ENCODE results near the gene SHISA4.

The SHISA4 gene

DNA sequence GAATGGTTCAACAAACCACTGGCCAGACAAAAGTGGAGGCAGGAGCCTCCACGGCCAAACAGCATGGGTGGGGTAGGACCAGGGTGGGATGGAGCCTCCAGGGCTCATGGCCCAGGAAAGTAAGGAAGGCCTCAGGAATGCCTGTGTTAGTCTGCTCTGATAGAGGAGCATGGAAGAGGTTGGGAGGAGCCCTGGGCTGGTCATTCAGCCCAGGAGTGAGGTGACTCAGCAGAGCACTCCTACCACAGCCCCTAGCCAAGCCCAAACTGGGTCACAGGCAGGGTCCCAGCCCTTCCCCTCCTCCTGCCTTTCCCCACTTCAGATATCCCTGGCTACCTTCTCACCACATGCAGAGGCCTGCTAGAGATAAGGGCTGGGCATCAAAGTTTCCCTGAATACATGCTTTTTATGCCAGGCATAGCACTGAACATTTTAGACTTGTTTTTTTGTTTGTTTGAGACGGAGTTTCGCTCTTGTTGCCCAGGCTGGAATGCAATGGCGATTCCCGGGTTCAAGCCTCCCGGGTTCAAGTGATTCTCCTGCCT lies 3.1 kb upstream of the SHISA4 start:
- Mint-ChIP-seq H3K27ac (ENCODE audit: low read depth) (no peak overlapping the region), H3K4me3 (no peak overlapping the region), H3K36me3 (ENCODE audit: insufficient read depth) (peaks cover 2% of the 10 kb centered on the region), H3K9me3 (no peaks in the 10 kb centered on the region), H3K27me3 (peaks cover 38% of the 10 kb centered on the region), H3K4me1 (peaks cover 6% of the 10 kb centered on the region)
- DNase-seq (ENCODE audit: low spot score in 2 of 2) (no peak), ATAC-seq (replicated peaks; ENCODE audit: extremely low read depth, poor library complexity, severe bottlenecking) (no peak)

- Mint-ChIP-seq H3K36me3 (ENCODE audit: insufficient read depth) (peaks cover 2% of the 10 kb centered on the region), H3K4me3 (no peak overlapping the region), H3K27ac (ENCODE audit: low read depth) (no peak overlapping the region), H3K9me3 (no peaks in the 10 kb centered on the region), H3K4me1 (peaks cover 6% of the 10 kb centered on the region), H3K27me3 (peaks cover 45% of the 10 kb centered on the region)
- DNase-seq (ENCODE audit: low spot score in 2 of 2): no peak
- no peak for ATAC-seq (replicated peaks; ENCODE audit: extremely low read depth, poor library complexity, severe bottlenecking)
Measured at GRCh38 chr1:201886103-201886885, 2.4 kb upstream of the SHISA4 start.

GRCh38 chr1:201887116-201887866 lies 1.4 kb upstream of the SHISA4 start:
- DNase-seq (ENCODE audit: low spot score in 2 of 2) (no peak), ATAC-seq (replicated peaks; ENCODE audit: extremely low read depth, poor library complexity, severe bottlenecking) (no peak)
- H3K36me3 Mint-ChIP-seq (ENCODE audit: insufficient read depth): peaks cover 2% of the 10 kb centered on the region
- peaks cover 55% of the 10 kb centered on the region for H3K27me3 Mint-ChIP-seq
- peak overlapping the region; percentile 11 for H3K27ac Mint-ChIP-seq (ENCODE audit: low read depth)
- no peak overlapping the region for H3K4me3 Mint-ChIP-seq
- peaks cover 6% of the 10 kb centered on the region for H3K4me1 Mint-ChIP-seq
- H3K9me3 Mint-ChIP-seq: no peaks in the 10 kb centered on the region

DNA sequence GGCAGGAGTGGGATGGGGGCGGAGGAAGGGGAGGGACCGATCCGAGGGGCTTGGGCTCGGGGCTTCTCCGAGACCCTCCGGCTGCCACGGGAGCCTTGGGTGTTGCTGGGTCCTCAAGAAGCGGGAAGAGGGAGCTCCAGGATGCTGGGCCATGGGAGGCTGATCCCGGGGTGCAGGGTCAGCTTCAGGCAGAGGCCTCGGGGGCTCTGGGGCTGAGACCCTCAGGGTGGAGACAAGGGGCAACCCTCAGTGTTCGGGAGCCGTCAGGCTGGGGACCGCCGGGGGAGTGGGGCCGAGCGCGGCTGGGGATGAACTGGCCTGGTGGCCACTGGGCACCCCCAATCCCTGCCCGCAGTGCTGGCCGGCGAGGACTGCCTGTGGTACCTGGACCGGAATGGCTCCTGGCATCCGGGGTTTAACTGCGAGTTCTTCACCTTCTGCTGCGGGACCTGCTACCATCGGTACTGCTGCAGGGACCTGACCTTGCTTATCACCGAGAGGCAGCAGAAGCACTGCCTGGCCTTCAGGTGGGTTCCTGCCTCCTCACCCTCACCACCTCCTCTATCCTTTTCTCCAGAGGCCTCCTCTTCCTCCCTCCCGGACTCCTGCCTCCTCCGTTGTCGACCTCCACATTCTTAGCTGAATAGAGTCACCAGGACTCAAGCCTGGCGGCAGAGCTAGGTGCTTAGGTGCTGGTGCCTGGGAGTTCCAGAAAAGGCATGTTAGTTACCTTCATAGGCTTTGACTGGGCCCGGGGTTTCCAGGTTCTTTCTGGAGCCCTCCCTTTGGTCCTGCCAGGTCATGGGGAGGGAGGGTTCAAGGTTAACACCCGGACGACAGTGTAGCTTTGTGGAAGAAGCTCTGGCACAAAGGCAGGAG lies 631 bp downstream of the SHISA4 start:
- DNase-seq (ENCODE audit: low spot score in 2 of 2): no peak
- H3K27me3 Mint-ChIP-seq: peaks cover 75% of the 10 kb centered on the region
- peak; percentile 19 for ATAC-seq (replicated peaks; ENCODE audit: extremely low read depth, poor library complexity, severe bottlenecking)
- no peaks in the 10 kb centered on the region for H3K9me3 Mint-ChIP-seq
- peaks cover 2% of the 10 kb centered on the region for H3K36me3 Mint-ChIP-seq (ENCODE audit: insufficient read depth)
- H3K4me1 Mint-ChIP-seq: peaks cover 6% of the 10 kb centered on the region
- peak overlapping the region; percentile 69 for H3K4me3 Mint-ChIP-seq
- no peak overlapping the region for H3K27ac Mint-ChIP-seq (ENCODE audit: low read depth)

GRCh38 chr1:201890223-201890622 lies 1.5 kb downstream of the SHISA4 start:
- DNase-seq (ENCODE audit: low spot score in 2 of 2): no peak
- H3K9me3 Mint-ChIP-seq: no peaks in the 10 kb centered on the region
- no peak for ATAC-seq (replicated peaks; ENCODE audit: extremely low read depth, poor library complexity, severe bottlenecking)
- H3K27me3 Mint-ChIP-seq: peaks cover 79% of the 10 kb centered on the region
- peaks cover 2% of the 10 kb centered on the region for H3K36me3 Mint-ChIP-seq (ENCODE audit: insufficient read depth)
- no peak overlapping the region for H3K4me3 Mint-ChIP-seq
- H3K27ac Mint-ChIP-seq (ENCODE audit: low read depth): no peak overlapping the region
- H3K4me1 Mint-ChIP-seq: peaks cover 6% of the 10 kb centered on the region

- DNase-seq (ENCODE audit: low spot score in 2 of 2): no peak
- Mint-ChIP-seq H3K36me3 (ENCODE audit: insufficient read depth) (peaks cover 2% of the 10 kb centered on the region), H3K27ac (ENCODE audit: low read depth) (no peak overlapping the region), H3K9me3 (no peaks in the 10 kb centered on the region), H3K27me3 (peaks cover 79% of the 10 kb centered on the region), H3K4me1 (peaks cover 9% of the 10 kb centered on the region), H3K4me3 (no peak overlapping the region)
- ATAC-seq (replicated peaks; ENCODE audit: extremely low read depth, poor library complexity, severe bottlenecking): no peak
Measured at GRCh38 chr1:201890806-201891450, 2.2 kb downstream of the SHISA4 start.

GRCh38 chr1:201891451-201892045 lies 2.9 kb downstream of the SHISA4 start:
- ATAC-seq (replicated peaks; ENCODE audit: extremely low read depth, poor library complexity, severe bottlenecking): no peak
- no peak overlapping the region for H3K4me3 Mint-ChIP-seq
- H3K9me3 Mint-ChIP-seq: no peaks in the 10 kb centered on the region
- DNase-seq (ENCODE audit: low spot score in 2 of 2): no peak
- peaks cover 14% of the 10 kb centered on the region for H3K4me1 Mint-ChIP-seq
- peaks cover 2% of the 10 kb centered on the region for H3K36me3 Mint-ChIP-seq (ENCODE audit: insufficient read depth)
- no peak overlapping the region for H3K27ac Mint-ChIP-seq (ENCODE audit: low read depth)
- peaks cover 76% of the 10 kb centered on the region for H3K27me3 Mint-ChIP-seq

DNA sequence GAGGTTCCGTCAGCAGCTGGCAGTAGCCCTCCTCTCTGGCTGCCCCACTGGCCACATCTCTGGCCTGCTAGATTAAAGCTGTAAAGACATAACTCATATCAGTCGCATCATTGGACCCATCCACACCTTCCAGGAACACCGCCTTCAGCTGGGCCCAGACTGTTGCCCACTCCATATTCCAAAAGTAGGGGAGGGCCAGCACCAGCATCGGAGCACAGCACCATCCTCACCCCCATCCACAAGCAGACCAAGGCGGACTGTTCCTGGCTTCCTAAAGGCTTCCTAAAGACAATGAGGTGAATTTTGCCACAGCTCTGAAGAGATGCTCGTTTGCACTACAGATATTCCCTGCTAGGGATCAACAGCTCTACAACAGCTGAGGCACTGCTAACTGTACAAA lies 3.5 kb downstream of the SHISA4 start:
- Mint-ChIP-seq H3K9me3 (no peaks in the 10 kb centered on the region), H3K4me3 (no peak overlapping the region), H3K27ac (ENCODE audit: low read depth) (no peak overlapping the region), H3K36me3 (ENCODE audit: insufficient read depth) (peaks cover 2% of the 10 kb centered on the region), H3K4me1 (peaks cover 14% of the 10 kb centered on the region), H3K27me3 (peaks cover 69% of the 10 kb centered on the region)
- ATAC-seq (replicated peaks; ENCODE audit: extremely low read depth, poor library complexity, severe bottlenecking) (no peak), DNase-seq (ENCODE audit: low spot score in 2 of 2) (no peak)

- Mint-ChIP-seq H3K27me3 (peaks cover 57% of the 10 kb centered on the region), H3K4me3 (no peak overlapping the region), H3K36me3 (ENCODE audit: insufficient read depth) (peaks cover 2% of the 10 kb centered on the region)
Measured at GRCh38 chr1:201893431-201893830, 4.7 kb downstream of the SHISA4 start.

DNA sequence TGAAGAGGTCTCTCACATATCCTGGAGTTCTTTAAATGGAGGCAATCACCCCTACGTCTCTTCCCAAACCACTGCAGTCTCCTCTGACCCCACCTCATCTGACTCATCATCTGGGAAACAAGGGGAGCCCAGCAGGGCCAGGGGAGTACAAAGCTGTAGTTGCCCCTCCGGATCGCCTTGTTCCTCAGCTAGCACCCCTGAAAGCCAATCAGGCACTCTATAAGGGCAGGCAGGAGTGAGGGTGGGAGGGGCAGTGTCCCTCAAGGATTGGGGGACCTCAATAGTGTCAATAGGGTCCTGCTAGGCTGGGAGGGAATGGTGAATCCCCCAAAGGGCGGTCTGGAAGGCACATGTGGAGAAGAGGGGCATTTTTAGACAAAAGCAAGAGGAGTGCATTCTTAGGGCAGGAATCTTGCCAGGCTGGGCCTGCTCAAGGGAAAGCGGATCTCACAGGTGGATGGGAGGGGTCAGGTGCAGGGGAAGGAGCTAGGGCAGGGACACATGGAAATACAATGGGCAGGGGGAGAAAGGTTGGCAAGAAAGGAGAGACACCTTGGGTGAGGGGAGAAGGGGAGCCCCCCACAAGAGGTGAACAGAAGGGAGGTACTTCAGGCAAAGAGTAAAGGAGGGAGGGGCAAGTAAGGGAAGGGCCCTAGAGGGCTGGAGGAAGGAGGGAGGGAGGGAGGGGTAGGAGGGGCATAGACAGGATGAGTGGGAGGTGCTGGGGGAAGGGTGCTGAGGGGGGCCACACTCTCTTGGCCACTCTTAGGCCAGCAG lies 5.8 kb downstream of the SHISA4 start:
- peaks cover 2% of the 10 kb centered on the region for H3K36me3 Mint-ChIP-seq (ENCODE audit: insufficient read depth)
- H3K9me3 Mint-ChIP-seq: no peaks in the 10 kb centered on the region
- DNase-seq (ENCODE audit: low spot score in 2 of 2) (no peak), ATAC-seq (replicated peaks; ENCODE audit: extremely low read depth, poor library complexity, severe bottlenecking) (no peak)
- H3K27me3 Mint-ChIP-seq: peaks cover 53% of the 10 kb centered on the region
- no peak overlapping the region for H3K4me3 Mint-ChIP-seq
- no peak overlapping the region for H3K27ac Mint-ChIP-seq (ENCODE audit: low read depth)
- H3K4me1 Mint-ChIP-seq: peaks cover 11% of the 10 kb centered on the region

More at GRCh38 chr1:201893431-201893830, 4.7 kb downstream of the SHISA4 start:
- DNase-seq (ENCODE audit: low spot score in 2 of 2): no peak
- Mint-ChIP-seq H3K9me3 (no peaks in the 10 kb centered on the region), H3K27ac (ENCODE audit: low read depth) (no peak overlapping the region), H3K4me1 (peaks cover 14% of the 10 kb centered on the region)
- no peak for ATAC-seq (replicated peaks; ENCODE audit: extremely low read depth, poor library complexity, severe bottlenecking)

- Mint-ChIP-seq H3K36me3 (ENCODE audit: insufficient read depth) (peaks cover 2% of the 10 kb centered on the region), H3K27ac (ENCODE audit: low read depth) (no peak overlapping the region), H3K4me1 (peaks cover 8% of the 10 kb centered on the region), H3K4me3 (no peak overlapping the region), H3K27me3 (peaks cover 53% of the 10 kb centered on the region), H3K9me3 (no peaks in the 10 kb centered on the region)
- DNase-seq (ENCODE audit: low spot score in 2 of 2): no peak
- no peak for ATAC-seq (replicated peaks; ENCODE audit: extremely low read depth, poor library complexity, severe bottlenecking)
Measured at GRCh38 chr1:201895120-201895665, 6.5 kb downstream of the SHISA4 start.
